Measurements from ENCODE around the gene LIMD2.

Gene LIMD2

GRCh38 chr17:63692195-63692816, 7.6 kb downstream of the LIMD2 start:
- H3K4me3 ChIP-seq (ENCODE audit: low read length) = no peak overlapping the region
- DNase-seq (ENCODE audit: low read depth) = no peak
- TF ChIP-seq CTCF (IDR thresholded peaks at IDR 0.05; ENCODE audit: insufficient read depth, low read depth, low read length, missing control alignments) = no peak

- DNase-seq (ENCODE audit: low read depth) = no peak
- no peak overlapping the region for H3K4me3 ChIP-seq (ENCODE audit: low read length)
Measured at GRCh38 chr17:63689479-63689878, 10.4 kb downstream of the LIMD2 start.

GRCh38 chr17:63688396-63689020, 11.4 kb downstream of the LIMD2 start:
- no peak for DNase-seq (ENCODE audit: low read depth)
- H3K4me3 ChIP-seq (ENCODE audit: low read length) = no peak overlapping the region
- no peak for TF ChIP-seq CTCF (IDR thresholded peaks at IDR 0.05; ENCODE audit: insufficient read depth, low read depth, low read length, missing control alignments)

More at GRCh38 chr17:63689479-63689878, 10.4 kb downstream of the LIMD2 start:
- TF ChIP-seq CTCF (IDR thresholded peaks at IDR 0.05; ENCODE audit: insufficient read depth, low read depth, low read length, missing control alignments) = no peak

GRCh38 chr17:63686138-63686685, 13.7 kb downstream of the LIMD2 start:
- no peak for TF ChIP-seq CTCF (IDR thresholded peaks at IDR 0.05; ENCODE audit: insufficient read depth, low read depth, low read length, missing control alignments)
- no peak overlapping the region for H3K4me3 ChIP-seq (ENCODE audit: low read length)
- no peak for DNase-seq (ENCODE audit: low read depth)

GRCh38 chr17:63685578-63685977, 14.3 kb downstream of the LIMD2 start:
- DNase-seq (ENCODE audit: low read depth) = no peak
- no peak for TF ChIP-seq CTCF (IDR thresholded peaks at IDR 0.05; ENCODE audit: insufficient read depth, low read depth, low read length, missing control alignments)
- no peak overlapping the region for H3K4me3 ChIP-seq (ENCODE audit: low read length)

GRCh38 chr17:63685041-63685440, 14.9 kb downstream of the LIMD2 start:
- no peak overlapping the region for H3K4me3 ChIP-seq (ENCODE audit: low read length)
- DNase-seq (ENCODE audit: low read depth) = no peak
- no peak for TF ChIP-seq CTCF (IDR thresholded peaks at IDR 0.05; ENCODE audit: insufficient read depth, low read depth, low read length, missing control alignments)

All from epithelial cell of esophagus (primary cell).